RKO (cell line): Measurements from ENCODE around the gene DEAF1.

Experiments used
- DNase-seq: peaks from one replicate; pipeline ENCODE4 v3.0.0-alpha.2; 2016; ENCODE audit warnings: low spot score

DEAF1 gene

GRCh38 chr11:623349-623869 lies 71.6 kb downstream of the DEAF1 start:
- no peak for DNase-seq

- DNase-seq, result no peak
Observed at GRCh38 chr11:621838-622237, 73.2 kb downstream of the DEAF1 start.

GRCh38 chr11:620935-621814 lies 73.8 kb downstream of the DEAF1 start:
- DNase-seq, result no peak

GRCh38 chr11:620201-620600 lies 74.8 kb downstream of the DEAF1 start:
- no peak for DNase-seq

- no peak for DNase-seq
Observed at GRCh38 chr11:619628-620050, 75.4 kb downstream of the DEAF1 start.

- DNase-seq, result no peak
Observed at GRCh38 chr11:618856-619627, 76.0 kb downstream of the DEAF1 start.

GRCh38 chr11:617912-618682 lies 76.9 kb downstream of the DEAF1 start:
- DNase-seq, result no peak

- no peak for DNase-seq
Observed at GRCh38 chr11:617199-617911, 77.7 kb downstream of the DEAF1 start.

- no peak for DNase-seq
Observed at GRCh38 chr11:616320-617198, 78.5 kb downstream of the DEAF1 start.

- DNase-seq, result peak; percentile 87
Observed at GRCh38 chr11:615504-616319, 79.3 kb downstream of the DEAF1 start, which contains the start of gene IRF7. IRF7 (minus strand) TSS chr11:615950; CDS start chr11:615364, 586 bp downstream.

GRCh38 chr11:614623-615503 lies 80.2 kb downstream of the DEAF1 start:
- peak; percentile 25 for DNase-seq

- no peak for DNase-seq
Observed at GRCh38 chr11:614021-614622, 80.9 kb downstream of the DEAF1 start.

GRCh38 chr11:613369-613968 lies 81.6 kb downstream of the DEAF1 start:
- DNase-seq, result peak; percentile 69

GRCh38 chr11:612961-613300 lies 82.1 kb downstream of the DEAF1 start:
- no peak for DNase-seq

GRCh38 chr11:612201-612960 lies 82.6 kb downstream of the DEAF1 start:
- peak; percentile 60 for DNase-seq

- no peak for DNase-seq
Observed at GRCh38 chr11:611001-611996, 83.7 kb downstream of the DEAF1 start.
